GM19239 (cell line): ENCODE results near the gene ICA1.
"Not testable (repeated sequence)": the region's sequence is repeated elsewhere in the genome, so short reads cannot be mapped to it uniquely, and the experiment has no call there.

Experiments
- DNase-seq: peaks from one replicate; pipeline ENCODE4 v3.0.0; 2011; ENCODE audit warnings: low spot score; ENCODE audit not compliant: insufficient read length
- FAIRE-seq: peaks from 2 replicates; lab custom pipeline; 2011; peaks lifted over from hg19 to GRCh38; lab: Jason Lieb, UNC

ICA1 gene

GRCh38 chr7:8113184-8113583 is 148.8 kb downstream of the ICA1 start:
- DNase-seq: no peak
- no peak for FAIRE-seq

GRCh38 chr7:8112685-8113084 is 149.3 kb downstream of the ICA1 start:
- no peak for DNase-seq
- FAIRE-seq: no peak

- DNase-seq (no peak), FAIRE-seq (no peak)
Measured at GRCh38 chr7:8111282-8111960, 150.5 kb downstream of the ICA1 start.

- no peak for FAIRE-seq
Measured at GRCh38 chr7:8109196-8110022, 152.6 kb downstream of the ICA1 start.

GRCh38 chr7:8105449-8106095 is 156.4 kb downstream of the ICA1 start:
- peak; percentile 44 for FAIRE-seq
- DNase-seq: no peak

More at GRCh38 chr7:8109196-8110022, 152.6 kb downstream of the ICA1 start:
- DNase-seq: no peak

- FAIRE-seq: no peak
- no peak for DNase-seq
Measured at GRCh38 chr7:8103282-8103681, 158.7 kb downstream of the ICA1 start.

GRCh38 chr7:8101292-8101691 is 160.7 kb downstream of the ICA1 start:
- FAIRE-seq, DNase-seq: not testable (repeated sequence)

- no peak for FAIRE-seq
- no peak for DNase-seq
Measured at GRCh38 chr7:8094164-8095140, 167.5 kb downstream of the ICA1 start.

- no peak for DNase-seq
- no peak for FAIRE-seq
Measured at GRCh38 chr7:8092140-8092539, 169.8 kb downstream of the ICA1 start.

- DNase-seq (no peak), FAIRE-seq (no peak)
Measured at GRCh38 chr7:8089036-8089780, 172.8 kb downstream of the ICA1 start.

GRCh38 chr7:8086239-8086638 is 175.7 kb downstream of the ICA1 start:
- FAIRE-seq (no peak), DNase-seq (no peak)

GRCh38 chr7:8085420-8085819 is 176.5 kb downstream of the ICA1 start:
- FAIRE-seq (no peak), DNase-seq (no peak)

GRCh38 chr7:8084836-8085235 is 177.1 kb downstream of the ICA1 start:
- FAIRE-seq (no peak), DNase-seq (no peak)

- FAIRE-seq (no peak), DNase-seq (no peak)
Measured at GRCh38 chr7:8082762-8083161, 179.2 kb downstream of the ICA1 start.

- DNase-seq (no peak), FAIRE-seq (no peak)
Measured at GRCh38 chr7:8078418-8078817, 183.5 kb downstream of the ICA1 start.

- FAIRE-seq (no peak), DNase-seq (no peak)
Measured at GRCh38 chr7:8070451-8071180, 191.4 kb downstream of the ICA1 start.

- FAIRE-seq (no peak), DNase-seq (no peak)
Measured at GRCh38 chr7:8068892-8069686, 192.9 kb downstream of the ICA1 start.

GRCh38 chr7:8065356-8065813 is 196.6 kb downstream of the ICA1 start:
- peak; percentile 82 for FAIRE-seq

More at GRCh38 chr7:8065356-8065813, 196.6 kb downstream of the ICA1 start:
- DNase-seq: no peak
